Activated CD4-positive, alpha-beta T cell treated with anti-CD3 and anti-CD28 coated beads for 24 hours (primary cell): ENCODE measurements around the gene SLC6A6.

Source experiments
- DNase-seq, 2 donors: peaks; one replicate each; pipeline ENCODE4 v3.0.0-alpha.2; 2020; ENCODE audit warnings: low read depth in 2 of 2

The SLC6A6 gene

GRCh38 chr3:14487821-14488220, 85.4 kb downstream of the SLC6A6 start:
- DNase-seq: no peak

- DNase-seq: no peak
Observed at GRCh38 chr3:14488286-14489041, 86.1 kb downstream of the SLC6A6 start.

GRCh38 chr3:14489641-14490040, 87.2 kb downstream of the SLC6A6 start:
- no peak for DNase-seq

- DNase-seq: no peak
Observed at GRCh38 chr3:14490255-14490654, 87.8 kb downstream of the SLC6A6 start.

- no peak for DNase-seq
Observed at GRCh38 chr3:14490831-14491230, 88.4 kb downstream of the SLC6A6 start.

- no peak for DNase-seq
Observed at GRCh38 chr3:14491396-14492190, 89.2 kb downstream of the SLC6A6 start.

- no peak for DNase-seq
Observed at GRCh38 chr3:14492948-14493881, 90.8 kb downstream of the SLC6A6 start.

- no peak for DNase-seq
Observed at GRCh38 chr3:14494279-14494972, 92.0 kb downstream of the SLC6A6 start.

- no peak for DNase-seq
Observed at GRCh38 chr3:14494973-14495300, 92.5 kb downstream of the SLC6A6 start.

- DNase-seq: no peak
Observed at GRCh38 chr3:14496351-14496750, 93.9 kb downstream of the SLC6A6 start.

GRCh38 chr3:14497321-14497720, 94.9 kb downstream of the SLC6A6 start:
- DNase-seq: no peak

GRCh38 chr3:14502472-14502871, 100.1 kb downstream of the SLC6A6 start:
- no peak for DNase-seq

- DNase-seq: no peak
Observed at GRCh38 chr3:14503033-14503705, 100.8 kb downstream of the SLC6A6 start.

- no peak for DNase-seq
Observed at GRCh38 chr3:14503706-14504065, 101.3 kb downstream of the SLC6A6 start.

- DNase-seq: no peak
Observed at GRCh38 chr3:14505001-14505802, 102.8 kb downstream of the SLC6A6 start.

- DNase-seq: no peak
Observed at GRCh38 chr3:14505803-14506500, 103.5 kb downstream of the SLC6A6 start.

GRCh38 chr3:14506626-14507304, 104.4 kb downstream of the SLC6A6 start:
- DNase-seq: no peak

GRCh38 chr3:14507305-14507741, 104.9 kb downstream of the SLC6A6 start:
- DNase-seq: no peak
